Measurements from ENCODE around the gene FRZB.
"Not testable (repeated sequence)": the region's sequence is repeated elsewhere in the genome, so short reads cannot be mapped to it uniquely, and the experiment has no call there.

- not testable (repeated sequence) for TF ChIP-seq CTCF (conservative IDR thresholded peaks at IDR 0.05; ENCODE audit: low read depth, low read length); EZH2 (IDR thresholded peaks at IDR 0.05; ENCODE audit: borderline replicate concordance, low read depth, low read length, poor library complexity, severe bottlenecking)
Observed at GRCh38 chr2:182876653-182877052, 10.2 kb upstream of the FRZB start.
